ENCODE measurements around the gene B3GLCT.
"Not testable (repeated sequence)": the region's sequence is repeated elsewhere in the genome, so short reads cannot be mapped to it uniquely, and the experiment has no call there.

The B3GLCT gene

DNA sequence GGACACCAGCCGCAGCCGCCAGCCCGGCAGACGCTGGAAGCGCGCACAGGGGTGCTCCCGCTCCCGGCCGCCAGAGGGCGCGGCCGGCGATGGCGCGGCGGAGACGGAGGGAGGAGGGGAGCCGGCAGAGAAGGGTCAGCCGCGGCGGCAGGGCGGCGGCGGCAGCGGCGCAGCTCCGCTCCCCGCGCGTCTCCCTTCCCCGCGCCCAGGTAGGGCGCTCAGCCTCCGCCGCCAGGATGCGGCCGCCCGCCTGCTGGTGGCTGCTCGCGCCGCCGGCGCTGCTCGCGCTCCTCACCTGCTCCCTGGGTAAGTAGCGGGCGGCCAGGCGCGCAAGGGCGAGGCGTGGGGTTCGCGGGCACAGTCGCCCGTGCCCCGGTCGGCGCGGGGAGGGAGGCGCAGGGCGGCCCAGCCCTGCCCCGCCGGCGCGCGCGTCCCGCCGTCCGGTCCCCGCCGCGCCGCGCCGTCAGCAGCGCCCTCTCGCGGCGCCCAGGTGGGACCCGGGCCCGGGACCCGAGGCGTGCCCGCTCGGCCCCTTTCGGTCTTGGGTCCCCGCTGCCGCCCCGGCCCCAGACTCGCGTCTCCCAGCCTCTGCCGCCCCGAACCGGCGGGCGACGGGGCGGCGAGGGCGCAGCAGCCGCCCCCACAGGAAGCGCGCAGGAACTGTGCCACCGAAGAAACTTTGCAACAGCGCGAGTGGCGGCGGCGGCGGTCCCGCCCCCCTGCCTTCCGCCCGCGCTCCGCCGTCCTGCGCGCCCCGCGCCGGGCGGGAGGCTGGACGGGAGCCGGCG lies at the start of gene B3GLCT:
Gene B3GLCT (plus strand): TSS at position 127 of the 788 bp plus-strand sequence. CDS start 110 bp downstream, at position 237.
- no peak for DNase-seq (ENCODE audit: low read depth)

DNA sequence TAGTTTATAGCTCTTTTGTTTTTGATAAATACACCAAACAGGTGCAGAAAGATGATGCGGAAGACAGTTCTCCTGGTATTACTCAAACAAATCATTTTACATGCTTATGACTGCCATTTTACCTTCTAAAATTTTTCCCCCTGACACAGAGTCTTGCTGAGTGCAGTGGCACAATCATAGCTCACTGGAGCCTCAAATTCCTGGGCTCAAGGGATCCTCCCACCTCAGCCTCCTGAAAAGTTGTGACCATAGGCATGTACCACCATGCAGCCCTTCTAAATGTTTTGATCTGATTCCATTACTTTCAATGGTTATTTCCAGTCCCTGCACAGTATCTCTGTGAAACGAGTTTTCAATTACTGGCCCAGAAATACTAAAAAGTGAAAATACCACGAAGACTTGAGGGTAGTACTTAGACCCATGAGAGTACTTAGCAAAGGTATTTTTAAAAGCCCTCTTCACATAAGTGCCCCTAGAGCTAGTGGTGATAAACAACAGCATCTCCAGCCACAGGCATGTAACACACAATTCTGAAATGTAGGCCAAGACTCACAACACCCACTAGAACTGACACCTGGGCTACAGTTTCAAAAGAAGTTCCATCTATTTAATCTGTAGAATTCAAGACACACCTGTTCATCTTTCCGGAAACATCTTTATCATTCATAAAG lies 49.3 kb upstream of the B3GLCT start:
- DNase-seq (ENCODE audit: low read depth) = no peak

DNA sequence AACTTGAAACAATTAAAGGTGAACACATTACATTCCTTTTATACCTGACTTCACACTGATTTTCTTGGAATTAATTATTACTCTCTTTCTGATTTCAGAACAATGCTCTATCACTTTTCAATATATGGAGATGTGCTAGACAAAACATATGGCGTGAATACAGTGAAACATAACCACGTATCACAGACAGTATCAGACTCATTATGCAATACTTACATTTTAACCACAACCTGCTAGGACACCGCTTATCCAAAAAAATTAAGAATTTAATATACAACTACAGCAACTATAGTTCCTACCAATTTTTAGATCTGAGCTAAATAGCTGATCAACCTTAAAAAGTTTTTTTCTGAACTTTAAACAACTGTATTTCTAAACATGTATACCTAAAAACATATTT lies 47.9 kb upstream of the B3GLCT start:
- no peak for DNase-seq (ENCODE audit: low read depth)

DNA sequence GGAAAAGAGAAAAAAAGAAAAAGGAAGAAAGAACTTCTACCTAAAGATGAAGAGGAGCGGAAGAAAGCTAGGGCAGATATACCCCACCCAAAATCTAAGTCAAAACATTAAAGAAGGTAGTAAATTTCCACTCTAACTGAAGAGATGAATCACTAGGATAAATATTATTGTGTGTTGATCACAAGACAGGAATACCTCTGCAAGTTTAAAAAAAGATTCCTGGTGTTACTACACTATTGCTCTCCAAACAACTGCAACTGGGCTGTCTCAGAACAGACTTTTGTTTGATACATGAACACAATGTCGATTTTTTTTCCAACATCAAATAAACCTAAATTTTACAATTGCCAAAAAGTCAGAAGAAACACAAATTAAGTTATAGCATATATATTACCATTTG lies 44.8 kb upstream of the B3GLCT start:
- DNase-seq (ENCODE audit: low read depth) = no peak

DNA sequence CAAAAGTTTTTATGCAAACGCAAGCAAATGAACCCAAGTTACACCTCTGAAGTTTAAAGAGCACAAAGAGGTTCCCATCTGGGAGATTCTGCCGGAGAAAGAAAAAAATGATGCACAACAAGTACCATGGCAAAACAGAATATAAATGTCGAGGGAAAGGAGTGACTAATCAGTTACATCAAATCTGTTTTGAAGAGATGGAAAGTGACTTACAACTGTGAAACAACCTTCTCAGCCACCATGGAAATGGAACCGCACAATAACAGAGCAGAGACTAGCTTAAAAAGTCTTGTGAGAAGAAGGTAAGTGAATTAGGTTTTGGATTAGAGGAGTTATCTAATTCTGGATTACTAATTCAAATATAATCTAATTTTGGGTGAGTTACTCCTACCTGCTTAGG lies 40.5 kb upstream of the B3GLCT start:
- DNase-seq (ENCODE audit: low read depth) = no peak

DNA sequence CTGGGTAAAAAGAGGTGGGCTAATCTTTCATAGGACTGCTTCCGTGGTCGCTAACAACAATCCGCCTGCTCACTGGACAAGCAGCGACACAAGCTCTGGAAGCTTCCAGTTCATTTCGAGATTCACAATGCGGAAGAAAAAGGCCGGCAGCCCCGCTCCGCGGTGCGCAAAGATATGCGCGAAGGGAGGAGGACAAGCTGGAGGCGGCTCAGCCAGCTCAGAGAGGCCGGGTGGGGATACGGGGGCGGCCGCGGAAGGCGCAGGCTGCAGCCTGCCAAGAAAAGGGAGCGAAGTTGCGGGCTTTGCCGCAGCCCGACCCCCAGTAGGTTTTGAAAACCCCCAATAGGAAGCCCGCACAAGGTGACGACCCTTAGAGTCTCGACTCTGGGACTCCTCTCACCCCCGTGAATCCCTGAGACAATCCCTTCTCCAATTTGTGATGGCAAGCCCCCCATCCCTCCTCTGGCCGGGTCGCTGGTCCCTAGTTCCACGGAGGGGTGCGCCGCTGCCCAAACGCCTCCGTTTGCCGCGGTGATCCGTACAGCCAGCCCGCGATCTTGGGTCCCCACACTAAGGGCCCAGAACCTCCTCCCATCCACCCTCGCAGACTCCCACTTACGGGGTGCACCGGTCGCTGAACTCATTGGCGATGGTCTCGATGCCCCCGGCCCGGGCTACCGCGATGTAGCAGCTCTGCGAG lies 38.8 kb upstream of the B3GLCT start:
- DNase-seq (ENCODE audit: low read depth) = peak; percentile 42

DNA sequence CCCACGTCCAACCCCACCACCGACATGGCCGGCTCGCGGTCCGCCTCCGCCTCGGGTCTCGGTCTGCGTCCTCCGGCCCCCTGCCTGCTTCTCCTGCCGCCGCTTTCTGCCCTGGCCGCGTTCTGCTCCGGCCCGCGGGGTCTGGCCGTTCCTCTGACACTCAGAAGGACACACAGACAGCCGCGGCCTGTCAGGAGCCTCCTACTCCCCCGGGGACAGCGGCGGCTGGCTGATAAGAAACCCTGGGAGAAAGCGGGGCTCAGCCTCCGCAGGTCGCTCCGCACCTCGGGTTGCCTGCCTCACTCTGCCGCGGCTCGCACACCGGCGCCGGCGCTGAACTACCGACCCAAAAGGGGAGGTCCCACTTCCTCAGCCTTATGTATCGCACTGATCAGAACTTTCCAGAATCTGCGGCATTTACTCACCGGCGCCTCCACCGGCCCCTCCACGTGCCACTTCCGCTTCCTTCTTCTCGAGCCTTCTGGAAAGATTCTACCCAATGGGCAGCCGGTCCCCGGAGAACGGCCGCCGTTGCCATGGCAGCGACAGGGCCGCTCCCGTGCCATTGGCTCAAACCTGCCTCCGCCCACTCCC lies 38.1 kb upstream of the B3GLCT start, which contains the start of gene HSPH1:
Gene HSPH1 (minus strand): TSS at position 348 of the 594 bp plus-strand sequence. CDS start 322 bp downstream, at position 26.
- peak; percentile 89 for DNase-seq (ENCODE audit: low read depth)

DNA sequence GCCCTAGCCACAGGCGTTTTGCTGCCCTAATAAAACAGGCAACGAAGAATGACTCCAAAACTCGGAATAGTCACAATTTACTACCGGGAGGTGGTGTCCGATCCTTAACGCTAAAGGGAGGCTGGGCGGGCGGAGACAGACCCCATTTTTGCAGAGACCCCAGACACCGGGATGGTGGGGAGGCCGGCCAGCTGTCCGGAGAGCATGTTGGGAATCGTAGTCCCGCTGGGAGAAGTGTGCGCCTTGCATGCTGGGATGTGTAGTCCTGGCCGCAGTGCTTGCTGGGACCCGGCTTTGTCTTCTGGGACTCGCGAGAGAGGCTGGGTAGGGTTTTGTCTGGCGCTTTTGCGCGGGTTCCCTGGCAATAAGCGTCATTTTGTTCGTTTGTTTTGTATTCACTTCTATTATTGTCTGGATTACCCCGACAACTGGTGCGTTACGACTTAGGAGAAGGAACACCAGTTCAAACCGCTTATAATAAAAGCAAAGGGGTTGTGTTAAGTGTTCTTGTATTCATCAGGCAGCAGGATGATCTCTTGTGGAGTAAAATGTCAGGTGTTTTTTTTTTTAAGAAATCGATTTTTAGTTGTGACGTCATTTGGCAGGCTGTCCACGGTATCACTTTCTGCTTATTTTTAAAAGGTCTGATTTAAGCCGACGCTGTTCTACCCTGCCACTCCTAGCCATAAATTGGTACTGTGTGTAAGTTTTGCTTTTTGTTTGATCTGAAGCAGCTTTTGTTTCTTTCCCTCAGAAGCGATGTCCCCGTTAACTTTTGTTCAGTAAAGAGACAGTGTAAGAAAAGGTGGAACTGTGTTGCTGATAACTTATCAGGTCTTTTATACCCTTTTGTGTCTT lies 37.4 kb upstream of the B3GLCT start:
- DNase-seq (ENCODE audit: low read depth) = peak; percentile 90

DNA sequence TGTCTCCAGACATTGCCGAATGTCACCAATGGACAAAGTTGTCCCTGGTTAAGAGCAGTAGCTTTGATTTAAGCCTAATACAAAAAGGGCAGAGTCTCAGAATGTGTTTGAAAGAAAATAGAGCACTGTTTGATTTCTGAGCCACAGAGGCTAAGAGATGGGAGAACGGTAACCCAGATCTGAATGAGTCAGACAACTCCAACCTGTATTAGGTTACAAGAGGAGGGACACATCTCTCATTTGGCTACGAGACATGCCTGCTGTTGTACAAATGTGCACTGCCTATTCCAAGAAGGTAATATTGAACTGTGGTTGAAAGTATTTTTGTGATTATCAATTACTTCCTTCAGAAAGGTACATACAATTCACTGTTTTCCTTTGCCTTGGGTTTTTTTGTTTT lies 33.2 kb upstream of the B3GLCT start:
- DNase-seq (ENCODE audit: low read depth) = no peak

DNA sequence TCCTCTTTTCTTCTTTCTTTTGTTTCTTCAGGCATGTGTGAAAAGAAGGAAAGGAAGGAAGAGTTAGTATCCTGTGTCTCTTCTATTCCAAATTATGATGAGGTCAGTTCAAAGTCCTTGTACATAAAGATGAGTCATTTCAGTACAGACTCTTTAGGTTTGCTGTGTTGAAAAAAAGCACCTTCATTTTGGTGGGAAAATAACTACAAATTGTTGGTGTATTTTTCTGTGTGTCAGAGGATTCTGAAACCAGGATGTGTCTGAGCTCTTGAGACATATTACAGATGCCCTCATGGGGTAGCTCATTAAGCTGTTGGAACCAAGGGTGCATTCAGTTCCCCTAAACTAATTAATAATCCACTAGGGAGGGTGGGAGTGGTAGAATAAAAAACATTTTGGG lies 32.3 kb upstream of the B3GLCT start:
- DNase-seq (ENCODE audit: low read depth) = no peak

DNA sequence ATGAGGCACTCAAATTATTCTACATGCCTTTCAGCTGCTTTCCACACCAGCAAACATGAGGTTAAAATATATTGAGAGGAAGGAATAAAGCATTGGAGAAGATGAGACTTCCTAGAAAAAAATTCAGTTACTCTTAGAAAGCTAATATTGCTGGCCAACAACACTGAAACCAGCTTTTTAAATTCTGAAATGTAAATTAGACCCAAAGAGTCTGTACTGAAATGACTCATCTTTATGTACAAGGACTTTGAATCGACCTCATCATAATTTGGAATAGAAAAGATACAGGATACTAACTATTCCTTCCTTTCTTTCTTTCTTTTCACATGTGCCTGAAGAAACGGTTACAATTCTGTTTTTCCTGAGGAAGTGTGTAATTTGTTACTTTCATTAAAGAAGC lies 31.6 kb upstream of the B3GLCT start:
- DNase-seq (ENCODE audit: low read depth) = no peak

DNA sequence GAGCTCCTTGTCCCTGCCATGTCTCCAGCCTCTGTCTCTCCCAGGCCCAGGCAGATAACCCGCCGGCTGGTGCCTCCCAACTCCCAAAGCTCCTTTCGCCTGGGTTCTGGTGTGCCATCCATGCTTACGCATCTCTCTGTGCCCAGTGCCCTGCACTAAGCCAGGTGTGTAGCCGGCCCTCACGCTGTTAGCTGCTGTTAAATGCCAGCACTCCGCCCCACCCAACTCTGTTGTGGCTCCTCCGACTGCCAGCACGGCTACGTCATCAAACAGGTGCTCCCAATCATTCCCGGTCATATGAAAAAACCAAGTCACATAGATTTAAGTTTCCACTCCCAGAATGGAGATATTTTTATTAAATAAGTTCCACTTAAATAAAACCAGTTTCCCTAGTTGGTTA lies 31.0 kb upstream of the B3GLCT start:
- DNase-seq (ENCODE audit: low read depth) = no peak

DNA sequence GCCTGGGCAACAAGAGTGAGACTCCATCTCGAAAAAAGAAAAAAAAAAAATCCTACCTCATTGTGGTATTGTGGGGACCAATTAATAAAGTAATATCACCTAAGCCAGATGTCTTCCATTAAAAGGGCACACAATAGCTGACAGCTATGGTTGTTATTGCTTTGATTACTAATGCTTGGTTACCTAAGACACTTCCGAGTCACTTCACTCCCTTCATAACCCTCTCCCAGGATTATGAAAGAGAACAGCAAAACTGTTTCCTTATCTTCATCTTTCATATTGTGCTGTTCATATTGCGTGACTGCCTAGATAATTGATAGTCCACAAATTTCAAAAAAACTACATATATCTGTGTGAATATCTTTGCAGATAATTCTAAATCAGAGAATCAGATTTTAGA lies 27.8 kb upstream of the B3GLCT start:
- DNase-seq (ENCODE audit: low read depth) = no peak

DNA sequence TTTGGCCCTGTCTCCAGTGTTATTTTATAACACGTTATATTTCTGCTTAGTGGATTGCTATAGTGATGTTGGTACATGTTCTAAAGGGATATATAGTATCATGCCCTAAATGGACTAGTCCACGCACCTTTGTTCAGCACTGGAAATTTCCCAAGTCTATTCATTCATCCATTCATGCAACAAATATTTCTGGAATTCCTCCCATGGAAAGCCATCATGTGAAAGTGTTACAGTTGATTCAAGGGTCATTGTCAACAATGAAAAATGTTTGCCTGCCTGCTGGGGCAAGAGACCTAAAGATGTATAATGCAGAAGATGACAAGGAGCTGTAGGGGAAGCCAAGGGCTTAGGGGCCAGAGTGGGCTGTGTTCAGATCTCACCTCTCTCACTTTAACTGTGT lies 27.2 kb upstream of the B3GLCT start:
- DNase-seq (ENCODE audit: low read depth) = peak; percentile 63

DNA sequence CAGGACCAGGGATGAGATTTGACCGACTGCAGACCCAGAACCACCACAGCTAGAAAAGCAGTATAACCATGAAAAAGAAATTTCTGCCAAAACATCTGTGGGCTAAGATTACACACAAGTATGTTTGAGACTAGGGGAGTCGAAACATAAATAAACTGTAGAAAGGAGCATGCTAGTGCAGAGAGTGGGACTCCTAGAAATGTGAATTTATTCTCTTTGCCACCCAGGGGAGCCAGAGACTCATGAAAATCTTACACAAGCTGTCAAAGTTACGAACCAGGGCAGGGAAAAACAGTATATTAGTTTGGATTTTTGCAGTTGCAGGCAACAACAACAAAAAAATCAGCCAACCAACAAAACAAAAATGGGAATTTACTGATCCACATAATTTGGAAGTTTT lies 25.8 kb upstream of the B3GLCT start:
- no peak for DNase-seq (ENCODE audit: low read depth)

DNA sequence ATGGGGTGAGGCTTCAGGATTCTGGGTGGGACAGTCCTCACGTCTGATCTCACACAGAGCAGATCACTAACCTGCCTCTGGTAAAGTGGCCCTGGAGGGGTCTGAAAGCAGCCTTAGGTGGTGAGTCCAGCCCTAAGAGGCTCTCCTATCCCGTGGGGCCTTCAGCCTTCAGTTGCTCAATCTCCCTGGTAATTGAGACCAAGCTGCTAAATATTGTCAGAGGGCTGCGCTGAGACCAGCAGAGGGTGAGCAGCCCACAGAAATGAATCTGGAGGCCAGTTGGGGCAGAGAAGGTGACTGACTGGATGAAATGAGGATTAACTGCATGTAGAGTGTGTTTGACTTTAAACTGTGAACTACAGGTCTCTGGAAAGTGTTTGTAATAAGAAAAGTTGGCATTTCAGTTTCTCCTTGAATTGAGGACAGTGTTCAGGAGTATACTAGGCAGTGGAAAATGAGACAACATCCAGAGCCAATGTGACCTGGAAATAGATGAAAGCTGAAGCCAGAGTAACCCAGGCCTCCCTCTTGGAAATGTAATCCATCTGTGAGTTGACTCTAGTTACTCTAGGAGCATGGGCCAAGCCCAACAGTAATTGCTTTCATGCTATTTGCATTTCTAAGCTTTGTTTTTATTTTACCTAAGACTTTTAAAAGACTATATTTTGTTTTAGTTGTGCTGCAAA lies 23.8 kb upstream of the B3GLCT start:
- no peak for DNase-seq (ENCODE audit: low read depth)

DNA sequence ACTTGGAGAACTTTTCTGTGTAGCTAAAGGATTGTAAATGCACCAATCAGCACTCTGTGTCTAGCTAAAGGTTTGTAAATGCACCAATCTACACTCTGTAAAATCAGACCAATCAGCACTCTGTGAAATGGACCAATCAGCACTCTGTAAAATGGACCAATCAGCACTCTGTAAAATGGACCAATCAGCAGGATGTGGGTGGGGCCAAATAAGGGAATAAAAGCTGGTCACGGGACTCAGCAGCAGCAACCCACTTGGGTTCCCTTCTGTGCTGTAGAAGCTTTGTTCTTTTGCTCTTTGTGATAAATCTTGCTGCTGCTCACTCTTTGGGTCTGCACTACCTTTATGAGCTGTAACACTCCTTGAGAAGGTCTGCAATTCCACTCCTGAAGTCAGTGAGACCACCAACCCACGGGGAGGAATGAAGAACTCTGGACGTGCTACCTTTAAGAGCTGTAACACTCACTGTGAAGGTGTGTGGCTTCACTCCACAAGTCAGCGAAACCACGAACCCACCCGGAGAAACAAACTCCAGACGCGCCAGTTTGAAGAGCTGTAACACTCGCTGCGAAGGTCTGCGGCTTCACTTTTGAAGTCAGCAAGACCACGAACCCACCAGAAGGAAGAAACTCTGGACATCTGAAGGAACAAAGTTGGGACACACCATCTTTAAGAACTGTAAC lies 21.8 kb upstream of the B3GLCT start:
- not testable (repeated sequence) for DNase-seq (ENCODE audit: low read depth)

DNA sequence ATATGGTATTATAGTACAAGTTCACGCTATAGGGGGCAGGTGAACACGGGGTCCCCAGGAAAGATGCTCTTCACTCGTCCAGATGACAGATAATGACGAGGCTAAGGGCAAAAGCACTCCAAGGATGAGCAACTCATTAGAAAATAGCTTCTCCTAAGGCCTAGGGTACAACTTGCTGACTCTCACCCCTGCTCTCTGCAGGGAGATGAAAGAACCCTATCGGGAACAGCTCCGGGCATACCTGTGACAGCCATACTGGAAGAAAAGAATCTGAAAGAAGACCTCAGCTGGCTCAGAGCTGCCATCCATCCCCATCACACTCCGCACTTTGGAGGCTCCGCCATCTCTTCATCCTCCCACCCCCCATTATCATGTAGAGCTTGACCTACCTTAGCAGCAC lies 20.5 kb upstream of the B3GLCT start:
- DNase-seq (ENCODE audit: low read depth) = no peak

DNA sequence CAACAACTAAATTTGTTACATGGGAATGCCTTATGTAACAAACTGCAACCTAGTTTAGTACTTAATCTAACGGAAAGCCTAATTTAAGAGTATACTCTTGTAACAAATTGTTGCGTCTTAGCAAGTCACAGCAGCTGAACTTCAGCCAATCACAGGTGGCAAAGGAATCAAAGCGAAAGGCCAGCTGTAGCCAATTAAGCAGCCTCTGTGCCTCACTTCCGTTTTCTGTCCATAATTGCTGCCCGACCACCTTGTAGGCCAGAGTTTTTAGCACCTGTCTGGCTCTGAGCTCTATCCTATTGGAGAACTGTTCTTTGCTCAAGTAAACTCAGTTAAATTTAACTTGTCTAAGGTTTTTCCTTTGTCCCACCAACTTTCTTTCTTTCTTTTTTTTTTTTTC lies 20.0 kb upstream of the B3GLCT start:
- no peak for DNase-seq (ENCODE audit: low read depth)

DNA sequence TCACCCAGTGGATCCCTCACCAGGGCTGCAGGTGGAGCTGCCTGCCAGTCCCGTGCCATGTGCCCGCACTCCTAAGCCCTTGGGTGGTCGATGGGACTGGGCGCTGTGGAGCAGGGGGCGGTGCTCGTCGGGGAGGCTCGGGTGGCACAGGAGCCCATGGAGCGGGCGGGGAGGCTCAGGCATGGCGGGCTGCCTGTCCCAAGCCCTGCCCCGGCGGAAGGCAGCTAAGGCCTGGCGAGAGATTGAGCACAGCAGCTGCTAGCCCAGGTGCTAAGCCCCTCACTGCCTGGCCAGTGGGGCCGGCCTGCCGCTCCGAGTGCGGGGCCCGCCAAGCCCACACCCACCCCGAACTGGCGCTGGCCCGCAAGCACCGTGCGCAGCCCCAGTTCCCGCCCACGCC lies 16.8 kb upstream of the B3GLCT start:
- DNase-seq (ENCODE audit: low read depth) = no peak

Measured in GM04503 (cell line).